WTC11 (cell line): ENCODE data around the gene NUP214.

Source experiments
- ATF6 ChIP-seq: sonication (generic); formaldehyde crosslinking; IDR thresholded peaks from 2 replicates; pipeline ENCODE4 v1.8.1; 2023; ENCODE audit warnings: mild to moderate bottlenecking, missing genetic modification reagents
- CTCF ChIP-seq: fragments of 200-600 bp; IDR thresholded peaks from 2 replicates; pipeline ENCODE4 v1.8.0; 2022; ENCODE audit warnings: antibody characterized with exemption
- JUN ChIP-seq: sonication (generic); formaldehyde crosslinking; IDR thresholded peaks from 2 replicates; pipeline ENCODE4 v1.8.0; 2023; ENCODE audit warnings: mild to moderate bottlenecking, missing genetic modification reagents
- PREB ChIP-seq: sonication (generic); formaldehyde crosslinking; IDR thresholded peaks from 2 replicates; pipeline ENCODE4 v1.8.1; 2022; ENCODE audit warnings: mild to moderate bottlenecking, missing genetic modification reagents, moderate library complexity, borderline replicate concordance
- SMAD3 ChIP-seq: sonication (generic); formaldehyde crosslinking; IDR thresholded peaks from 2 replicates; pipeline ENCODE4 v1.8.0; 2022; ENCODE audit warnings: missing genetic modification reagents, mild to moderate bottlenecking, borderline replicate concordance
- SP1 ChIP-seq: sonication (generic); formaldehyde crosslinking; conservative IDR thresholded peaks from 2 replicates; pipeline ENCODE4 v1.8.1; 2022; ENCODE audit warnings: missing genetic modification reagents
- TEAD4 ChIP-seq: sonication (generic); formaldehyde crosslinking; IDR thresholded peaks from 2 replicates; pipeline ENCODE4 v1.8.0; 2022; ENCODE audit warnings: mild to moderate bottlenecking, missing genetic modification reagents
- ZNF317 ChIP-seq: sonication (generic); formaldehyde crosslinking; IDR thresholded peaks from 2 replicates; pipeline ENCODE4 v1.8.1; 2023; ENCODE audit warnings: low read depth, mild to moderate bottlenecking, moderate library complexity, missing genetic modification reagents, borderline replicate concordance
- TF ChIP-seq, protein P1 (sequence below): sonication (generic); formaldehyde crosslinking; IDR thresholded peaks from 2 replicates; pipeline ENCODE4 v1.8.0; 2022; ENCODE audit warnings: mild to moderate bottlenecking, missing genetic modification reagents
- TF ChIP-seq, protein P2 (sequence below): sonication (generic); formaldehyde crosslinking; IDR thresholded peaks from 2 replicates; pipeline ENCODE4 v1.8.0; 2022; ENCODE audit warnings: mild to moderate bottlenecking, missing genetic modification reagents
- TF ChIP-seq, protein P3 (sequence below): sonication (generic); formaldehyde crosslinking; IDR thresholded peaks from 2 replicates; pipeline ENCODE4 v1.8.0; 2022; ENCODE audit warnings: mild to moderate bottlenecking, missing genetic modification reagents
- TF ChIP-seq, protein P4 (sequence below): sonication (generic); formaldehyde crosslinking; IDR thresholded peaks from 2 replicates; pipeline ENCODE4 v1.8.1; 2023; ENCODE audit warnings: mild to moderate bottlenecking, missing genetic modification reagents, moderate library complexity
- TF ChIP-seq, protein P5 (sequence below): sonication (generic); formaldehyde crosslinking; conservative IDR thresholded peaks from 2 replicates; pipeline ENCODE4 v1.8.1; 2022; ENCODE audit warnings: mild to moderate bottlenecking, missing genetic modification reagents

- no peak for TF ChIP-seq CTCF
- TF ChIP-seq SP1: no peak
- TF ChIP-seq, protein P1, sequence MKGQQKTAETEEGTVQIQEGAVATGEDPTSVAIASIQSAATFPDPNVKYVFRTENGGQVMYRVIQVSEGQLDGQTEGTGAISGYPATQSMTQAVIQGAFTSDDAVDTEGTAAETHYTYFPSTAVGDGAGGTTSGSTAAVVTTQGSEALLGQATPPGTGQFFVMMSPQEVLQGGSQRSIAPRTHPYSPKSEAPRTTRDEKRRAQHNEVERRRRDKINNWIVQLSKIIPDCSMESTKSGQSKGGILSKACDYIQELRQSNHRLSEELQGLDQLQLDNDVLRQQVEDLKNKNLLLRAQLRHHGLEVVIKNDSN (CRISPR knock-in tag): no peak
- TF ChIP-seq, protein P2, sequence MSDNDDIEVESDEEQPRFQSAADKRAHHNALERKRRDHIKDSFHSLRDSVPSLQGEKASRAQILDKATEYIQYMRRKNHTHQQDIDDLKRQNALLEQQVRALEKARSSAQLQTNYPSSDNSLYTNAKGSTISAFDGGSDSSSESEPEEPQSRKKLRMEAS (CRISPR knock-in tag): no peak
- TF ChIP-seq, protein P3, sequence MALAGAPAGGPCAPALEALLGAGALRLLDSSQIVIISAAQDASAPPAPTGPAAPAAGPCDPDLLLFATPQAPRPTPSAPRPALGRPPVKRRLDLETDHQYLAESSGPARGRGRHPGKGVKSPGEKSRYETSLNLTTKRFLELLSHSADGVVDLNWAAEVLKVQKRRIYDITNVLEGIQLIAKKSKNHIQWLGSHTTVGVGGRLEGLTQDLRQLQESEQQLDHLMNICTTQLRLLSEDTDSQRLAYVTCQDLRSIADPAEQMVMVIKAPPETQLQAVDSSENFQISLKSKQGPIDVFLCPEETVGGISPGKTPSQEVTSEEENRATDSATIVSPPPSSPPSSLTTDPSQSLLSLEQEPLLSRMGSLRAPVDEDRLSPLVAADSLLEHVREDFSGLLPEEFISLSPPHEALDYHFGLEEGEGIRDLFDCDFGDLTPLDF: no peak
- TF ChIP-seq, protein P4, sequence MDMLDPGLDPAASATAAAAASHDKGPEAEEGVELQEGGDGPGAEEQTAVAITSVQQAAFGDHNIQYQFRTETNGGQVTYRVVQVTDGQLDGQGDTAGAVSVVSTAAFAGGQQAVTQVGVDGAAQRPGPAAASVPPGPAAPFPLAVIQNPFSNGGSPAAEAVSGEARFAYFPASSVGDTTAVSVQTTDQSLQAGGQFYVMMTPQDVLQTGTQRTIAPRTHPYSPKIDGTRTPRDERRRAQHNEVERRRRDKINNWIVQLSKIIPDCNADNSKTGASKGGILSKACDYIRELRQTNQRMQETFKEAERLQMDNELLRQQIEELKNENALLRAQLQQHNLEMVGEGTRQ (CRISPR knock-in tag): no peak
- no peak for TF ChIP-seq JUN (CRISPR knock-in tag)
- TF ChIP-seq ZNF317: no peak
- TF ChIP-seq ATF6 (CRISPR knock-in tag): no peak
- no peak for TF ChIP-seq PREB (CRISPR knock-in tag)
- TF ChIP-seq, protein P5, sequence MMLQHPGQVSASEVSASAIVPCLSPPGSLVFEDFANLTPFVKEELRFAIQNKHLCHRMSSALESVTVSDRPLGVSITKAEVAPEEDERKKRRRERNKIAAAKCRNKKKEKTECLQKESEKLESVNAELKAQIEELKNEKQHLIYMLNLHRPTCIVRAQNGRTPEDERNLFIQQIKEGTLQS (CRISPR knock-in tag): no peak
- no peak for TF ChIP-seq TEAD4 (CRISPR knock-in tag)
- no peak for TF ChIP-seq SMAD3 (CRISPR knock-in tag)
These were observed 93.0 kb downstream of the NUP214 start for GRCh38 chr9:131218370-131218769.
